GM23338 (cell line): Measurements from ENCODE around the gene SLC2A14. TPM values are rescaled to one million over a fixed set of nuclear protein-coding genes. Genes with fewer than 3 reads are reported as not detected.

ENCODE experiments used
- ATAC-seq: fragments of 200-7000 bp; cut with Tn5 transposase; 3 replicates; pipeline ENCODE4 v1.9.1; 2020
- DNase-seq: peaks from one replicate; pipeline ENCODE4 v3.0.0-alpha.2; 2015; ENCODE audit warnings: low spot score
- H2AFZ ChIP-seq: fragments of 200-600 bp; sonication (generic); 2 replicates; pipeline ENCODE4 v1.8.0; 2016; ENCODE audit warnings: antibody characterized with exemption, mild to moderate bottlenecking, moderate library complexity
- H3F3A ChIP-seq: fragments of 200-600 bp; sonication (generic); replicated peaks from 2 replicates; pipeline ENCODE4 v1.8.0; 2017; ENCODE audit warnings: antibody characterized with exemption, mixed run types, low read depth
- H3K27ac ChIP-seq: fragments of 200-600 bp; sonication (generic); 2 replicates; pipeline ENCODE4 v1.6.1; 2016; ENCODE audit warnings: low read depth
- H3K27me3 ChIP-seq: fragments of 200-600 bp; sonication (generic); 2 replicates; pipeline ENCODE4 v1.8.0; 2016; ENCODE audit warnings: mild to moderate bottlenecking, mixed run types, moderate library complexity; ENCODE audit not compliant: insufficient read depth
- H3K36me3 ChIP-seq: fragments of 200-600 bp; sonication (generic); 2 replicates; pipeline ENCODE4 v1.8.0; 2016; ENCODE audit warnings: mild to moderate bottlenecking; ENCODE audit not compliant: insufficient read depth
- H3K4me1 ChIP-seq: fragments of 200-600 bp; sonication (generic); 2 replicates; pipeline ENCODE4 v1.8.0; 2016; ENCODE audit warnings: mild to moderate bottlenecking, moderate library complexity; ENCODE audit not compliant: insufficient read depth
- H3K4me2 ChIP-seq: fragments of 200-600 bp; sonication (generic); 2 replicates; pipeline ENCODE4 v1.7.1; 2017; ENCODE audit warnings: mixed run types
- H3K4me3 ChIP-seq: fragments of 200-600 bp; sonication (generic); 2 replicates; pipeline ENCODE4 v1.6.1; 2016; ENCODE audit warnings: mixed run types
- H3K79me2 ChIP-seq: fragments of 200-600 bp; sonication (generic); replicated peaks from 2 replicates; pipeline ENCODE4 v1.8.0; 2017; ENCODE audit warnings: mild to moderate bottlenecking; ENCODE audit not compliant: insufficient read depth
- H3K9me2 ChIP-seq: fragments of 200-600 bp; sonication (generic); 2 replicates; pipeline ENCODE4 v1.8.0; 2017; ENCODE audit not compliant: insufficient read depth
- H4K20me1 ChIP-seq: fragments of 200-600 bp; sonication (generic); replicated peaks from 2 replicates; pipeline ENCODE4 v1.8.0; 2017; ENCODE audit warnings: mild to moderate bottlenecking; ENCODE audit not compliant: insufficient read depth
- H3K27ac Mint-ChIP-seq: 2 replicates; pipeline ENCODE4 v1.8.0; 2020; ENCODE audit warnings: inconsistent platforms, mild to moderate bottlenecking, moderate library complexity, mixed read lengths
- H3K27me3 Mint-ChIP-seq: 3 replicates; pipeline ENCODE4 v1.8.0; 2022; ENCODE audit warnings: low read depth, mild to moderate bottlenecking, moderate library complexity, mixed read lengths, inconsistent platforms; ENCODE audit not compliant: insufficient read depth, poor library complexity
- H3K36me3 Mint-ChIP-seq: 3 replicates; pipeline ENCODE4 v1.8.0; 2021; ENCODE audit warnings: low read depth, mild to moderate bottlenecking, inconsistent platforms, moderate library complexity, mixed read lengths
- H3K4me1 Mint-ChIP-seq: 3 replicates; pipeline ENCODE4 v1.8.0; 2020; ENCODE audit warnings: mild to moderate bottlenecking, inconsistent platforms, mixed read lengths
- H3K4me3 Mint-ChIP-seq: 3 replicates; pipeline ENCODE4 v1.8.0; 2021; ENCODE audit warnings: moderate library complexity, mild to moderate bottlenecking, inconsistent platforms, mixed read lengths
- H3K9me3 Mint-ChIP-seq: 3 replicates; pipeline ENCODE4 v1.8.0; 2020; ENCODE audit warnings: moderate library complexity, mild to moderate bottlenecking, inconsistent platforms, mixed read lengths
- EZH2 ChIP-seq: fragments of 200-600 bp; sonication (generic); IDR thresholded peaks from one replicate; pipeline ENCODE4 v1.8.0; 2017; ENCODE audit warnings: antibody characterized with exemption, mild to moderate bottlenecking, low read depth; ENCODE audit not compliant: unreplicated experiment
- NANOG ChIP-seq: IDR thresholded peaks from 2 replicates; pipeline ENCODE4 v1.6.1; 2016; ENCODE audit warnings: antibody characterized with exemption, borderline replicate concordance
- POLR2AphosphoS5 ChIP-seq: IDR thresholded peaks from 2 replicates; pipeline ENCODE4 v1.6.1; 2016; ENCODE audit warnings: antibody characterized with exemption, low read depth
- STAT1 ChIP-seq: IDR thresholded peaks from one replicate; pipeline ENCODE4 v1.6.1; 2016; ENCODE audit warnings: antibody characterized with exemption; ENCODE audit not compliant: unreplicated experiment
- ZNF462 ChIP-seq: fragments of 250-450 bp; sonication (Bioruptor Pico); IDR thresholded peaks from 2 replicates; pipeline ENCODE4 v1.5.0; 2020; ENCODE audit warnings: mild to moderate bottlenecking, moderate library complexity
- polyA plus RNA-seq: library from polyadenylated mRNA; unstranded; fragments of >200 nt; fragmentation: Nextera tagmentation; extraction: Ambion mirVana; gene quantifications from 2 replicates; pipeline ENCODE4 v1.2.1, GENCODE V29; 2016
- total RNA-seq: library from RNA; depleted of rRNA; stranded (reverse); fragments of >200 nt; shearing (Covaris generic); gene quantifications from 2 replicates; pipeline ENCODE4 v1.2.3, GENCODE V29; 2014
- TF ChIP-seq, protein P1 (sequence below): IDR thresholded peaks from one replicate; pipeline ENCODE4 v1.6.1; 2018; ENCODE audit warnings: antibody characterized with exemption; ENCODE audit not compliant: unreplicated experiment

The SLC2A14 gene
- total and polyA plus RNA-seq, 2 experiments from 2014 or later = 6.8 to 31.5 TPM

DNA sequence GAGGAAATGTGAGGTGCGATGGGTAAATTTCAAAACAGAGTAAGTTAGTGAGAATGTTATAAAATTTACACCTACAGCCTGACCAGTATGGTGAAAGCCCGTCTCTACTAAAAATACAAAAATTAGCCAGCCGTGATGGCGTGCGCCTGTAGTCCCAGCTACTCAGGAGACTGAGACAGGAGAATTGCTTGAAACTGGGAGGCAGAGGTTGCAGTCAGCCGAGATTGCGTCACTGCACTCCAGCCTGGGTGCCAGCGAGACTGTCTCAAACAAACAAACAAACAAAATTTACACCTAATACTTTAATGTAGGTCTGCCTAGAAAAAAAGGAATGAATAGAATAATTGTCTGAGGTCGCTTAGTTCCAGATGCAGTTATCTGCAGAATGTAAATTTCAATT lies 37.6 kb downstream of the SLC2A14 start (continued):
- TF ChIP-seq, protein P1, sequence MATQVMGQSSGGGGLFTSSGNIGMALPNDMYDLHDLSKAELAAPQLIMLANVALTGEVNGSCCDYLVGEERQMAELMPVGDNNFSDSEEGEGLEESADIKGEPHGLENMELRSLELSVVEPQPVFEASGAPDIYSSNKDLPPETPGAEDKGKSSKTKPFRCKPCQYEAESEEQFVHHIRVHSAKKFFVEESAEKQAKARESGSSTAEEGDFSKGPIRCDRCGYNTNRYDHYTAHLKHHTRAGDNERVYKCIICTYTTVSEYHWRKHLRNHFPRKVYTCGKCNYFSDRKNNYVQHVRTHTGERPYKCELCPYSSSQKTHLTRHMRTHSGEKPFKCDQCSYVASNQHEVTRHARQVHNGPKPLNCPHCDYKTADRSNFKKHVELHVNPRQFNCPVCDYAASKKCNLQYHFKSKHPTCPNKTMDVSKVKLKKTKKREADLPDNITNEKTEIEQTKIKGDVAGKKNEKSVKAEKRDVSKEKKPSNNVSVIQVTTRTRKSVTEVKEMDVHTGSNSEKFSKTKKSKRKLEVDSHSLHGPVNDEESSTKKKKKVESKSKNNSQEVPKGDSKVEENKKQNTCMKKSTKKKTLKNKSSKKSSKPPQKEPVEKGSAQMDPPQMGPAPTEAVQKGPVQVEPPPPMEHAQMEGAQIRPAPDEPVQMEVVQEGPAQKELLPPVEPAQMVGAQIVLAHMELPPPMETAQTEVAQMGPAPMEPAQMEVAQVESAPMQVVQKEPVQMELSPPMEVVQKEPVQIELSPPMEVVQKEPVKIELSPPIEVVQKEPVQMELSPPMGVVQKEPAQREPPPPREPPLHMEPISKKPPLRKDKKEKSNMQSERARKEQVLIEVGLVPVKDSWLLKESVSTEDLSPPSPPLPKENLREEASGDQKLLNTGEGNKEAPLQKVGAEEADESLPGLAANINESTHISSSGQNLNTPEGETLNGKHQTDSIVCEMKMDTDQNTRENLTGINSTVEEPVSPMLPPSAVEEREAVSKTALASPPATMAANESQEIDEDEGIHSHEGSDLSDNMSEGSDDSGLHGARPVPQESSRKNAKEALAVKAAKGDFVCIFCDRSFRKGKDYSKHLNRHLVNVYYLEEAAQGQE = no peak
- no peak for TF ChIP-seq ZNF462 (CRISPR knock-in tag)

- ATAC-seq = no peak
- TF ChIP-seq NANOG (no peak), POLR2AphosphoS5 (no peak), STAT1 (no peak), EZH2 (no peak), ZNF462 (CRISPR knock-in tag) (no peak)
Measured at GRCh38 chr12:7834701-7835100, 38.0 kb downstream of the SLC2A14 start.

More at GRCh38 chr12:7834701-7835100, 38.0 kb downstream of the SLC2A14 start:
- DNase-seq = no peak
- Mint-ChIP-seq H3K4me1 (peaks cover 9% of the 10 kb centered on the region), H3K36me3 (no peaks in the 10 kb centered on the region), H3K27ac (no peak overlapping the region), H3K27me3 (peaks cover 14% of the 10 kb centered on the region), H3K4me3 (no peak overlapping the region), H3K9me3 (no peaks in the 10 kb centered on the region; the same call in 1 of the 3 replicates)
- no peak overlapping the region for H2AFZ ChIP-seq
- no peak overlapping the region for H3K27ac ChIP-seq
- H4K20me1 ChIP-seq = no peaks in the 10 kb centered on the region
- H3K36me3 ChIP-seq = peaks cover 3% of the 10 kb centered on the region; the same call in 1 of the 2 replicates
- no peak overlapping the region for H3K4me3 ChIP-seq
- H3K27me3 ChIP-seq = no peaks in the 10 kb centered on the region
- no peak overlapping the region for H3K4me2 ChIP-seq
- H3K4me1 ChIP-seq = no peaks in the 10 kb centered on the region
- no peaks in the 10 kb centered on the region for H3K9me2 ChIP-seq
- no peaks in the 10 kb centered on the region for H3F3A ChIP-seq
- H3K79me2 ChIP-seq = no peaks in the 10 kb centered on the region
